ENCODE data around the gene HDAC9. TPM values are rescaled to one million over a fixed set of nuclear protein-coding genes. Genes with fewer than 3 reads are reported as not detected.

The HDAC9 gene
- total RNA-seq, 4 donors from 2014 or later = 3.4 to 7.2 (median 4.5) TPM

- DNase-seq (ENCODE audit: low spot score in 2 of 2) = no peak
- H3K27me3 ChIP-seq = no peaks in the 10 kb centered on the region
- no peaks in the 10 kb centered on the region for H3K9me3 ChIP-seq
- no peak overlapping the region for H3K27ac ChIP-seq
- H3K4me3 ChIP-seq = no peak overlapping the region
- no peak for TF ChIP-seq POLR2AphosphoS5 (IDR thresholded peaks at IDR 0.05)
- H3K4me1 ChIP-seq = no peaks in the 10 kb centered on the region
- 90% methylated on average over 3 of the region's 3 CpGs for WGBS
- no peaks in the 10 kb centered on the region for H3K36me3 ChIP-seq
Observed at GRCh38 chr7:18780938-18781337, 285.4 kb downstream of the HDAC9 start.

GRCh38 chr7:18786196-18786727, 290.7 kb downstream of the HDAC9 start:
- 92% methylated on average over 5 of the region's 5 CpGs for WGBS
- Histone ChIP-seq H3K4me3 (no peak overlapping the region), H3K27ac (no peak overlapping the region), H3K27me3 (no peaks in the 10 kb centered on the region), H3K36me3 (no peaks in the 10 kb centered on the region), H3K9me3 (no peaks in the 10 kb centered on the region), H3K4me1 (no peaks in the 10 kb centered on the region)
- TF ChIP-seq CTCF (IDR thresholded peaks at IDR 0.05) = no peak
- TF ChIP-seq EP300 (IDR thresholded peaks at IDR 0.05) = no peak
- no peak for TF ChIP-seq POLR2AphosphoS5 (IDR thresholded peaks at IDR 0.05)
- DNase-seq (ENCODE audit: low spot score in 2 of 2) = no peak

GRCh38 chr7:18786796-18787195, 291.2 kb downstream of the HDAC9 start:
- no peak overlapping the region for H3K27ac ChIP-seq
- H3K27me3 ChIP-seq = no peaks in the 10 kb centered on the region
- H3K9me3 ChIP-seq = no peaks in the 10 kb centered on the region
- H3K4me3 ChIP-seq = no peak overlapping the region
- DNase-seq (ENCODE audit: low spot score in 2 of 2) = no peak
- 95% methylated on average over 2 of the region's 2 CpGs for WGBS
- H3K36me3 ChIP-seq = no peaks in the 10 kb centered on the region
- TF ChIP-seq EP300 (IDR thresholded peaks at IDR 0.05) (no peak), POLR2A (IDR thresholded peaks at IDR 0.05) (no peak), POLR2AphosphoS5 (IDR thresholded peaks at IDR 0.05) (no peak), CTCF (IDR thresholded peaks at IDR 0.05) (no peak)
- no peaks in the 10 kb centered on the region for H3K4me1 ChIP-seq

DNA sequence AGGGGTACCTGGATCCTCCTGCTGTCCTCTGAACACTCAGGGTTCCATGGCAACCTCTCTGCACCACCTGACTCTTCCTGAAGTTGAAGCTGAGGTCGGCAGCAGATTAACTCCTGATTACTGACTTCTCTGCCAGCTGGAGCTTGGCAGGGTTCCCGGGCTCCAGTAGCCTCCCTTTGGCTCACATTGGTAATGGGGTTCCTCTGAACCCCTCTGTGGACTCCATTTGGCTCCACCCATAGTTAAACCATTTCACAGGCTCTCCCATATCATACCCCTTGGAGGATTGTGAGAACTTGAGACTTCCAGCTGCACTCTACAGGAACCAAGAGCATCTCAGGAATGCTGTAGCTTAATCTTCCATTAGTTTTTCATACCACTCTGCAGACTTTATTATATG, 292.5 kb downstream of the HDAC9 start:
- TF ChIP-seq EP300 (IDR thresholded peaks at IDR 0.05) (no peak), POLR2AphosphoS5 (IDR thresholded peaks at IDR 0.05) (no peak), CTCF (IDR thresholded peaks at IDR 0.05) (no peak), POLR2A (IDR thresholded peaks at IDR 0.05) (no peak)
- Histone ChIP-seq H3K36me3 (no peaks in the 10 kb centered on the region), H3K4me3 (no peak overlapping the region), H3K9me3 (no peaks in the 10 kb centered on the region), H3K27ac (no peak overlapping the region), H3K4me1 (no peaks in the 10 kb centered on the region), H3K27me3 (no peaks in the 10 kb centered on the region)
- WGBS = 53% methylated on average over 2 of the region's 2 CpGs
- no peak for DNase-seq (ENCODE audit: low spot score in 2 of 2)

DNA sequence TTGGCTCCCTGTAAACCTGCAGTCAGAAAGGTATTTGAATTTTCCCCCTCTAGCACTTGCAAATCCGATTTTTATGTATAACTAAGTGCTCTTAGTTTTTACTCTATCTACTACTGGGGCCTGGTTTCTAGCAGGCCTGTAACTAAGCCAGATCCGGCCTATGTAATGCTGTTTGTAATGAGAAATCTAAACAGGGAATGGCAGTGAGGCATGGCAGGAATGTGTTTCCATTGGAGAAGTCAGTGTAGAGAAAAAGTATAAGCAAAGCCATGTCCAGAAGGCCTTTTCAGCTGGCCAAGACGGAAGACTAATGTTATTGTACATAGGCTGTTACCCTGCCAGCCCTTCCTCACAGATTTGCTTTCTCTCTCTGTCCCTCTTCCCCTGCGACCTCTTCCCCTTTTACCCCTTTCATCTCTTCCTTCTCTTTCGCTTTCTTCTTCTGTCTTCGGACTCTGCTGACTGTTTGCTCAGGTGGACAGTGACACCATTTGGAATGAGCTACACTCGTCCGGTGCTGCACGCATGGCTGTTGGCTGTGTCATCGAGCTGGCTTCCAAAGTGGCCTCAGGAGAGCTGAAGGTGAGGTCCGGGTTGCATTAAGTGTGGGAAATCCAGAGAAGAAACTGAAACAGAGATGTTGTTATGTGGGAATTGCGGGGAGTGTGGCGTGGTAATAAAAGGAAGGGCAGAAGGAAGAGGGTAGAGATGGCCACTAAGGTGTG, 297.5 kb downstream of the HDAC9 start:
- Histone ChIP-seq H3K27ac (no peak overlapping the region), H3K36me3 (no peaks in the 10 kb centered on the region), H3K4me1 (no peaks in the 10 kb centered on the region), H3K4me3 (no peak overlapping the region), H3K9me3 (no peaks in the 10 kb centered on the region), H3K27me3 (no peaks in the 10 kb centered on the region)
- no peak for DNase-seq (ENCODE audit: low spot score in 2 of 2)
- 81% methylated on average over 13 of the region's 13 CpGs for WGBS
- TF ChIP-seq POLR2AphosphoS5 (IDR thresholded peaks at IDR 0.05) (no peak), CTCF (IDR thresholded peaks at IDR 0.05) (no peak), EP300 (IDR thresholded peaks at IDR 0.05) (no peak), POLR2A (IDR thresholded peaks at IDR 0.05) (no peak)
